GM21526 (cell line): ENCODE results near the gene CNGA3.
"Not testable (repeated sequence)": the region's sequence is repeated elsewhere in the genome, so short reads cannot be mapped to it uniquely, and the experiment has no call there.

Experiments
- ATAC-seq: cut with Tn5 transposase; IDR thresholded peaks from one replicate; pipeline ENCODE4 v1.9.1; 2021; ENCODE audit warnings: moderate library complexity; ENCODE audit not compliant: unreplicated experiment, low FRiP score

CNGA3 gene

DNA sequence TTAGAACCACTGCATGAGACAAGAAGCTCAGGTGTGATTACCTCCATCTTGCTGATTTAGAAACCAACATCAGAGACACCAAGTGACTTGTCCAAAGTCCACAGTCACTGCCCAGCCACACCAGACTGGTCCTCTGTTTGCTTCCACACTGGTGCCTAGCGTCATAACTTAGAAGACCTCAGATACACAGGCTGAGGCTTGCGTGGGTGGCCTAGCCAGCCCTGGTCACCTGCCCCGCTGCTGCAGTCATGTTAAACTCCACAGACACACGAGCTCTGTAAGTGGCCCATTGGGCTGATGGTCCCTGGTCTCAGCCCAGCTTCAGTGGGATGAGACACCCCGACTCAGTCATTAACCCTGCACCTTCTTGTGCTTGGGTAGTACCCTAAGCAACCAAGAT, 47.1 kb downstream of the CNGA3 start:
- ATAC-seq, result no peak

DNA sequence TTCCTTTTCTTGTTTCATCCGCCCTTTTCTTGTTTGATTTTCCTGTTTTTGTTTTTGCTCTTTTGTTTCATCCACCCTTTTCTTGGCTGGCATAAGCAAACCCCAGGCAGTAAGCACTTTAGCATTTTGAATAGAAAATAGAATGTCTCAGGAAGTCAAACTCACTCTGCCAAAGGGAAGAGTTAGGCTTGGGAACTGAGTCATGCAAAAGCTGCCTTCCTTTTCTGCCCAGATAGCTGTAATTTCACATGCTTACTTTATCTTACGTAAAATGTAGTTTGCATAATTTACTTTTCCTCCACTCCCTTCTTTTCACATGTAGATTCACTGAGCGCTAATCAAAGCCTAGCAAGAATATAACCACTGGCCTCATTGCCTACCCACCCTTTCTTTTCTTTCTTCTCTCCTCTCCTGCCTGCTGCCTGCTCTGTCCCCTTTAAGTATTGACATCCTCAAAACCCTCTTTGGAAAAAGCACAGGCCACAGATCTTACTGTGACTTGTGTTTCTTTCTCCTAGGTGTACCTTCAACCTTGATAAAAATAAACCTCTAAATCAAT, 48.4 kb downstream of the CNGA3 start:
- ATAC-seq, result no peak

DNA sequence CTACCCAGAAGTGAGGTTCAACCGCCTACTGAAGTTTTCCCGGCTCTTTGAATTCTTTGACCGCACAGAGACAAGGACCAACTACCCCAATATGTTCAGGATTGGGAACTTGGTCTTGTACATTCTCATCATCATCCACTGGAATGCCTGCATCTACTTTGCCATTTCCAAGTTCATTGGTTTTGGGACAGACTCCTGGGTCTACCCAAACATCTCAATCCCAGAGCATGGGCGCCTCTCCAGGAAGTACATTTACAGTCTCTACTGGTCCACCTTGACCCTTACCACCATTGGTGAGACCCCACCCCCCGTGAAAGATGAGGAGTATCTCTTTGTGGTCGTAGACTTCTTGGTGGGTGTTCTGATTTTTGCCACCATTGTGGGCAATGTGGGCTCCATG, 49.7 kb downstream of the CNGA3 start:
- no peak for ATAC-seq

DNA sequence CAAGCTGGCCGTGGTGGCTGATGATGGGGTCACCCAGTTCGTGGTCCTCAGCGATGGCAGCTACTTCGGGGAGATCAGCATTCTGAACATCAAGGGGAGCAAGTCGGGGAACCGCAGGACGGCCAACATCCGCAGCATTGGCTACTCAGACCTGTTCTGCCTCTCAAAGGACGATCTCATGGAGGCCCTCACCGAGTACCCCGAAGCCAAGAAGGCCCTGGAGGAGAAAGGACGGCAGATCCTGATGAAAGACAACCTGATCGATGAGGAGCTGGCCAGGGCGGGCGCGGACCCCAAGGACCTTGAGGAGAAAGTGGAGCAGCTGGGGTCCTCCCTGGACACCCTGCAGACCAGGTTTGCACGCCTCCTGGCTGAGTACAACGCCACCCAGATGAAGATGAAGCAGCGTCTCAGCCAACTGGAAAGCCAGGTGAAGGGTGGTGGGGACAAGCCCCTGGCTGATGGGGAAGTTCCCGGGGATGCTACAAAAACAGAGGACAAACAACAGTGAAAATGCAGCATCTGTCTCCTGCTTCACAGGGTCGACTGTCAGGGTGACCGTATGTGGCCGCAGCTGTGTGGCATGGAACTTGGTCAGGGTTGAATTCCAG, 50.6 kb downstream of the CNGA3 start:
- no peak for ATAC-seq

DNA sequence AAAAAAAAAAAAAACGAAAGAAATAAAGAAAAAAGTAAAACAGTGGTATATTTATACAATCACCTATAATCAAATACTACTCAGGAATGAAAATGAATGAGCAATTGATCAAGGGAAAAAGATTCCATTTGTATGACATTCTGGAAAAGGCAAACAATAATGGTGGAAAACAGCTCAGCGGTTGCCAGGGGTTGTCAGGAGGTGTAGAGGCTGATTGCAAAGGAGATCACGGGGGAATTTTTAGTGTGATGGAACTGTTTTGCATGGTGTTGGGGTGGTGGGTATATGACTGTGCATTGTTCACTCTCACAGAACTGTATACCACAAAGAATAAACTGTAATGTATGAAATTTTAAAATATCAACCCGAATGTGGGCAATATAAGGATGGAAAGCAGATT, 52.9 kb downstream of the CNGA3 start:
- ATAC-seq, result no peak

DNA sequence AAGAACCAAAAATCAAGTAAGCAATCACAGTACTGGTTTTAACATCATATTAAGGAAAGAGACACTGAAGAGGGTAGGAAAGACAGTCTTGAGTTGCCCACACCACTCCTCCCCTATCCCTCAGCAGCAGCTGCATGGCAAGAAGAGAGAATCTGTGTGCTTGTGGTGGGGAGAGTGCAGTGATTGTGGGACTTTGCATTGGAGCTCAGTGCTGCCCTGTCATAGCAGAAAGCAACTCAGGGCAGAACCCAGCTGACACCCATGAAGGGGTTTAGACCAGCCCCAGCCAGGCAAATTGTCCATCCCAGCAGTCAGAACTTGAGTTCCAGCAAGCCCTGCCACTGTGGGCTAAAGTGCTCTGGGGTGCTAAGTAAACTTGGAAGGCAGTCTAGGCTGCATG, 57.6 kb downstream of the CNGA3 start:
- ATAC-seq, result no peak

DNA sequence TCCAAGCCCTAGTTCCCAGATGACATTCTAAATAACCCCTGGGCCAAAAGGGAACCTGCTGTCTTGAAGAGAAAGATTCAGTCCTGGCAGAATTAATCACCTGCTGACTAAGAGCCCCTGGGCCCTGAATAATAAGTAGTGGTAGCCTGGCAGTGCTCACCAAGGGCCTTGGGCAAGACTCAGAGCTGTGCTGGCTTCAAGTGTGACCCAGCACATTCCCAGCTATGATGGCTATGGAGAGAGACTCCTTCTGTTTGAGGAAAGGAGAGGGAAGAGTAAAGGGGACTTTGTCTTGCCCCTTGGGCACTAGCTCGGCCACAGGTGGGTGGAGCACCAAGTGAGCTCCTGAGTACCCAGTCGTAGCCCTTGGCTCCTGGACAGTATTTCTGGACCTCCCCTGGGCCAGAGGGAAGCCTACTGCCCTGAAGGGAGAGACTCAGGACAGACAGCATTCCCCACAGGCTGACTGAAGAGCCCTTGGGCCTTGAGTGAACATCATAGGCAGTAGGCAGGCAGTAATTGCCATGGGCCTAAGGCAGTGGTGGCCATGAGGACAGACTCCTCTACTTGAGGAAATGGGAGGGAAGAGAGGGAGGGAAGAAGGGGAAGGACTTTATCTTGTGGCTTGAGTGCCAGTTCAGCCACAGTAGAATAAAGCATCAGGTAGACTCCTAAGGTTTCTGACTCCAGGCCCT, 58.4 kb downstream of the CNGA3 start:
- ATAC-seq, result no peak

DNA sequence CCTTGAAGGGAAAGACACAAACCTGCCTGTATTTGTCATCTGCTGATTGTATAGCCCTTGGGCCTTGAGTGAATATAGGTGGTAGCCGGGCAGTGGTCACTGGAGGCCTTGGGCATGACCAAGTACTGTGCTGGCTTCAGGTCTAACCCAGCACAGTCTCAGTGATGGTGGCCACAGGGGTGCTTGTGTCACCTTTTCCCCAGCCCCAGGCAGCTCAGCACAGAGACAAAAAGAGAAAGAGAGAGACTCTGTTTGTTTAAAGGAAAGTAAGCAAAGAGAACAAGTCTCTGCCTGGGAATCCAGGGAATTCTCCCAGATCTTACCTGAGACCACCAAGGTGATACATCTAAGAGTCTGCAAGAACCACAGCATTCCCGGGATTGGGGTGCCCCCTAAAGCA, 59.0 kb downstream of the CNGA3 start:
- ATAC-seq, result no peak

DNA sequence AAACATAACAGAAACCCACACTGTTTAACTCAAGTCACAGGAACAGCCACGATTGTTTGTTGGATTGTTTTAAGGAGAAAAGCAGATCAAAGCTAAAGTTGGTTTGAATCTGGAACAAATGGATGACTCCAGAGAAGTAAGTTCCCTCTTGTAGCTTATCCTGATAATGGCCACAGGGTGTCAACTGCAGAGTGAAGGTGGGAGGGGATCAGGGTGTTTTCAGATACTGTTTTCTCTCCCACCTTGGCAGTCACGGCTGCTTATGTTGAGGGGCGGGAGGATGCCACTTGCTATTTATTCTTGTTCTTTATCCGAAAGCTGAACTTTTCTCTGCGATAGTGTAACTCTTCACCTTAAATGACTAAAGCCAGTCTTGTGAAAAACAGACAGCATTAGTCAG, 61.9 kb downstream of the CNGA3 start:
- no peak for ATAC-seq

DNA sequence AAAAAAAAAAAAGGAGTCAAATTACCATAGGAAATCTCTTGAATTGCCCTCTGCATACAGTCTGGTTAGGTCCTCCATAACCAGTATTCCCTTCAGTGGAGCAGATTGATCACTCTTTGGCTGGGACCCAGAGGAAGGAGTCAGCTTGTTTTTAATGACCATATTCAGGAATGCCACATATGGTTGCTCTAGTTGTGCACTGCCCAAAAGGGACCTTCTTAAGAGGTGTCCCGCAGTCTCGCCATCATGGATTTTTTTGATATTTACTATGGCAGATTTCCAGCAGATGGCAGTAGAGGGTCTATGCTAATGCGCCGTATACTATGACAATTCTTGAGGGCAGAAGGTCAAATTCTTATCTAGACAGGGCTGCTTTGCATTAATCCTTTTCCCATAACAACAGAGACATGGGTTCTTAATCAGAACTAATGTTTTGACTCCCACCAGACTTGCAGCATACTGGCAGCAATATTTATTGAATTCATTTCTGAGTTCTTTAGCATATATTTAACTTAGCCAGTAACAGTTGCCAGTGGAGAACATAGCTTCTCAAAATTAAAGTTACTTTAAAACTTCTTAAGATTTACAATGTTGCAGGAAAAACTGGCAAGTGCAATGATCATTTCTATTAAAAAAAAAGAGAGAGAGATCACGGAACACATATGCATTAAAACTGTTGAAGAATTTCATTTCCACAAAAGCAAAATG, 66.6 kb downstream of the CNGA3 start:
- no peak for ATAC-seq

DNA sequence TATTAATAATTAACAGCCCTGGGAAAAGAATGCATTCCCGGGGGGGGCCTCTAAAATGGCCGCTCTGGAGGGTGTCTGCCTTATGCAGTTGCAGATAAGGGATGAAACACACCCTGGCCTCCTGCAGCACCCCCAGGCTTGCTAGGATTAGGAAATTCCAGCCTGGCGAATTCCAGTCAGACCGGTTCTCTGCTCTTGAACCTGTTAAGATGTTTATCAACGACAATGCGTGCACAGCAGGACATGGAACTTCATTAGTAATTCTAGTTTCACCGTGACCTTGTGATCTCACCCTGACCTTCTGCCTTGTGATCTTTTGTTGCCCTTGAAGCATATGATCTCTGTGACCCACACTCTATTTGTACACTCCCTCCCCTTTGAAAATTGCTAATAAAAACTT, 68.0 kb downstream of the CNGA3 start:
- ATAC-seq, result not testable (repeated sequence)

DNA sequence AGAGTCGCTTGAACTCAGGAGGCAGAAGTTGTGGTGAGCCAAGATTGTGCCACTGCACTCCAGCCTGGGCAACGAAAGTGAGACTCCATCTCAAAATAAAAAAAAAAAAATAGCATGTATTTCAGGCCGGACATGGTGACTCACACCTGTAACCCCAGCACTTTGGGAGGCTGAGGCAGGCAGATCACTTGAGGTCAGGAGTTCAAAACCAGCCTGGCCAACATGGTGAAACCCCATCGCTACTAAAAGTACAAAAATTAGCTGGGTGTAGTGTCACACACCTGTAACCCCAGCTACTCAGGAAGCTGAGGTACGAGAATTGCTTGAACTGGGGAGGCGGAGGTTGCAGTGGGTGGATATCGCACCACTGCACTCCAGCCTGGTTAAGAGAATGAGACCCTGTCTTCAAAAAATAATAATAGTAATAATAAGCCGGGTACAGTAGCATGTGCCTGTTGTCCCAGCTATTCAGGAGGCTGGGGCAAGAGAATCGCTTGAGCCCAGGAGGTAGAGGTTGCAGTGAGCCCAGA, 69.5 kb downstream of the CNGA3 start:
- ATAC-seq, result not testable (repeated sequence)

DNA sequence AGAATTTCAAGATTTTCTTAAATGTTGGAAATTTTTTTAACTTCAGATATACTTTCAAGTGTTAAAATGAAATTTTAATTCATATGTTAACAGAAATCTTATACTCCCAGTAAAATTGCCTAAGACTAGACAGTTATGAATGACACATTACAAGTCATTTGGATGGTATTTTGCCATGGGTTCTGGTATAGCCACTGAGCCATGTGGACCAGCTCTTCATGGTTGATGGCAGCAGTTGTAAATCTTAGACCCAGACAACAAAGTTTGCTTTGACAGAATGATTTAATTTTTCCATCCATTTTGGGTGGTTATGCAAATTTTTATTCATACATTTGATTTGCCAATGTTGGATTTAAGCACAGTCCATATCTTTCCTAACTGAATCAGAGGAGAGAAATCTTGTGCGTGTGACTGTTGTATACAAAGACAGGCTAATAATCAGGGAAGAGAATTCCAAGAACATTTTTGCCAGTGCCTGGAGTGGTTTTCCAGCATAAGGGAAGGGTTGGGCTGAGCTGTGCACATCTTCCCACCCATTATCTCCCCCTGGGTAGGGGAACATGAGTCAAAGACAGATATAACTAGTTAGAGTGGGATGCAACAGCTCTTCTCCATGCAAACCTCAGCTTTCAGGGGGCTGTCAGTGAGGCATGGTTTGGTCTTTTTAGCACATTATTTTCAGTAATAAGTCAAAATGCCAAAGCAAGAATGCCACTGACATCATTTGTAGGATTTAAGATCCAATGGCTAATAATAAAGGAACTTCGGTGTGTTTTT, 70.3 kb downstream of the CNGA3 start:
- no peak for ATAC-seq

DNA sequence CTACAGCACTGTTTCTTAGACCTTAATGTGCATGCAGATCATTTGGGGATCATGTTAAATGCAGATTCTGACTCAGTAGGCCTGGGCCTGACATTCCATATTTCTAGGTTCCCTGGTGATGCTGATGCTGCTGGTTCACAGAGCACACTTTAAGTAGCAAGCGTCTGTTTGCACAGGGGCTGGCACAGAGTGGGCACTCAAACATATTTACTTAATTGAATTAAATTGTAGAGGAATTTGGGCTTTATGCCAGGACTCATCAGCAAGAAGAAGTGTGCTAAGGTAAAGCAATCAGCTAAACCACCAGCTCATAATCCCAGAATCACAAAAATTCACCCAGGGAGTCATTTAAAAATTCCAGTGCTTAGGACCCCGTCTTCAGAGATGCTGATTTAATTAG, 73.3 kb downstream of the CNGA3 start:
- no peak for ATAC-seq

DNA sequence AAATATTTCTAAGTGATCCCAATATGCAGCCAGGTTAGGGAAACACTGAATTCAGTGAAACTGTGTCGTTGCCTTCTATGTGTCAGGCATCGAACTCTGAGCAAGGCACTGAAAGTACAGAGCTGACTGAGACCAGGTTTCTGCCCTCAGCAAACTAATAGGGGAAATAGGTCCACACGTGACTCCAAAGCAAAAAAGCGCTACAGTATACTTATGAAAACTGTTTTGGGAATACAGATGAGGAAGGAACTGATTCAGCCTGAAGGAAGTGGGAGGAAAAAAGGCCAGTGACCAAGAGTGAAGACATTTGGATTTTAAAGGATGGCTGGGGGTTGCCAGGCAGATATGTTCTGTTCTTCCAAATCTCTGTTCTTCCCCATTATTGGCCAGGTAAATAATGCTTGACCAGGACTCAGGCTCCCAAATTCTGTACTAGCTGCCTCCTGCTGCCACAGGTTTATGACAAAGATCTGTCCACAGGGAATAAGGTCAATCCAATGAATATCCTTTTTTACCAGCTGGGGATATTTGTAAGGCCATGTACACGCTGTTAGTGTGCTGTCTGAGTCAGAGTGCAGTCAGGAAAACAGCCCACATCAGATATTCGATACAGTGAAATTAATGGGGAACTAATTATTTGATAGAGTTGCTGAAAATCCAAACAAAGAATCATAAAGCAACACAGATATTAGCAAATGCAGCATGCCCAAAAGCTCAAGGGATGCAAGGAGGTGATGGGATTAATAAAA, 73.9 kb downstream of the CNGA3 start:
- ATAC-seq, result no peak

DNA sequence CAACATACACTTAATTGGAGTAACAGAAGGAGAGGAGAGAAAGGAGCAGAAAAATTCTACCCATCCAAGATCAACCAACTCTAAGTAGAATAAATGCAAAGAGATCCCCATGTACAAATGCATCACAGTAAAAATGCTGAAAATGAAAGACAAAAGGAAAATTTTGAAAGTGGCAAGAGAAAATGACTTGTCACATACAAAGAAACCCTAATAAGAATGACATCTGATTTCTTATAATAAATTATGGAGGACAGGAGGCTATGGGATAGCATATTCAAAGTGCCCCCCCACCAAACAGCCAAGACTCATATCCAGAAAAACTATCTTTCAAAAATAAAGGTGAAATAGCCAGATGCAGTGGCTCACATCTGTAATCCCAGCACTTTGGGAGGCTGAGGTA, 76.2 kb downstream of the CNGA3 start:
- no peak for ATAC-seq

DNA sequence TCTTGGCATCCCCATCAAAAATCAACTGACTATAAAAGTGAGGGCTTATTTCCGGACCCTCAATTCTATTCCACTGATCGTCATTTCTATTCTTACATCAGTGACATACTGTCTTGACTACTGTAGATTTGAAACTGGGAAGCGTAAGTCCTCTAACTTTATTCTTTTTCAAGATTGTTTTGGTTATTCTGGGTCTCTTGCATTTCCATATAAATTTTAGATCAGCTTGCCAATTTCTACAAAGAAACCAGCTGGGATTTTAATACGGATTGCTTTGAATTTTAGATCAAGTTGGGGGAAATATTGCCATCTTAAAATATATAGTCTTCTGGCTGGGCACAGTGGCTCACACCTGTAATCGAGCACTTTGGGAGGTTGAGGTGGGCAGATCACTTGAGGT, 80.5 kb downstream of the CNGA3 start:
- no peak for ATAC-seq

DNA sequence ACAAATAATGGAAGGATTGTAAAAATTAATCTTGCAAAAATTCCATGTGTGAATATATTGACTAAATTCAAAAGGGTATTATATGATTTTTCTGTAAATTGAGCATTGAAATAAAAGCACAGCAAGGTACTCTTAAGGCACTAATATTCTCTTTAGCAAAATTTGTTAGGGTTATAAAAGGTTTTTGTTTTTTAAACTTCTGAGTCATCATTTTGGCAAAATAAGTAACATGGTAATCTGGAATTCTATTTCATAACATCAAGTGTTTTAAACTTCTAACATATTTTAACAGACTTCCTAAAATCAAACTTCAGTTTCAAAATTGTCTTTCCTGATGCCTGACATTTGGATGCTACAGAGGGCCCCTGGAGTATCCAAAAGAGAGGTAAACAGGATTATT, 85.9 kb downstream of the CNGA3 start:
- ATAC-seq, result no peak

DNA sequence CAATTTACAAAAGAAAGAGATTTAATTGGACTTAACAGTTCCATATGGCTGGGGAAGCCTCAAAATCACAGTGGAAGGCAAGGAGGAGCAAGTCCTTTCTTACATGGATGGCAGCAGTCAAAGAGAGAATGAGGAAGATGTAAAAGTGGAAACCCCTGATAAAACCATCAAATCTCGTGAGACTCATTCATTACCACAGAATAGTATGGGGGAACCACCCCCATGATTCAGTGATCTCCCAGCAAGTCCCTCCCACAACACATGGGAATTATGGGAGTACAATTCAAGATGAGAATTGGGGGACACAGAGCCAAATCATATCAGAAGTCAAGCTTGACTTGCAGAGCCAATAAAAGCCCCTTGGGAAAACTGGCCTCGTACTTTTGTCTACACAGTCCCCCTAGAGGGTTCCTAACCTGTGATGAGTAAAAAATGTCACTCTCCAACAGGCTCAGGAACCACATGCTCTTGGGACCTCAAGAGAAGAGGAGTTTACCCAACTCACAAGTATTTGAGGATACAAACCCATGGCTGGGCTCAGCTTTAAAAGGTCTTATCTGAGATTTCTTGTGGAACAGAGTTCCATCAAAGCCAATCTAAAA, 87.2 kb downstream of the CNGA3 start:
- no peak for ATAC-seq

DNA sequence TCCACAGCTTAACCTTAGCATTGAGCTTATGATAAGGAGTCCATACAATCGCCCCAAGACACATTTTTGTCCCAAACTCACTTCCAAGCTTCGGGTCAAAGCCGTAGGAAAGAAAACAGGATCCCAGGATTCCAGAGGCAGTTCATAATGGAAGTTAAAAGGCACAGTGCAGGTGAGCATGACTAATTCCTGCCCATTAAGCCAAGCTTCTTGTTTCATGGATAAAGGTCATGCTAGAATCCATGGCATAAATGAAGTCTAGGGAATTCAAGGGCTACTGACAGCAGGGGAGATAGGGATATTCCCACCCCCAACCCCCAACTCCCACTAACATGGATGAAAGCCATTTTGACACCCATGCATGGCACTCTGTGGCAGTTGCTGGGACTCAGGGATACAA, 88.2 kb downstream of the CNGA3 start:
- no peak for ATAC-seq
